OCI-LY7 (cell line): ENCODE measurements around the gene NR2F2. TPM values are rescaled to one million over a fixed set of nuclear protein-coding genes. Genes with fewer than 3 reads are reported as not detected.

Source experiments
- BruUV-seq: library from RNA; stranded (reverse); fragments of 400-500 nt; replicated peaks from 2 replicates; lab custom pipeline; 2021; lab: Mats Ljungman, UMichigan
- CTCF ChIA-PET: fragments of 300-600 bp; sonication (Branson Sonifier 250); formaldehyde crosslinking; loops from one replicate; lab custom pipeline; 2022; ENCODE audit warnings: antibody characterized with exemption; ENCODE audit not compliant: unreplicated experiment; lab: Charles Lee
- POLR2A ChIA-PET: fragments of 300-600 bp; sonication (Branson Sonifier 250); formaldehyde crosslinking; loops from one replicate; lab custom pipeline; 2022; ENCODE audit warnings: antibody characterized with exemption; lab: Charles Lee
- DNase-seq: peaks from one replicate; pipeline ENCODE4 v3.0.0-alpha.2; 2015; ENCODE audit warnings: low spot score
- H2AFZ ChIP-seq: fragments of 200-600 bp; sonication (generic), shearing (Covaris generic); 2 replicates; pipeline ENCODE4 v1.6.1; 2014; ENCODE audit warnings: mild to moderate bottlenecking, antibody characterized with exemption, low read length, moderate library complexity
- H3K27ac ChIP-seq: fragments of 200-600 bp; sonication (generic); 2 replicates; pipeline ENCODE4 v1.5.1; 2014; ENCODE audit warnings: mixed run types, low read depth, mild to moderate bottlenecking, moderate library complexity, low read length, inconsistent platforms; ENCODE audit not compliant: poor library complexity, severe bottlenecking
- H3K36me3 ChIP-seq: fragments of 200-600 bp; sonication (generic); 2 replicates; pipeline ENCODE4 v1.6.1; 2014; ENCODE audit warnings: mild to moderate bottlenecking, antibody characterized with exemption, low read length, moderate library complexity, mixed read lengths; ENCODE audit not compliant: insufficient read depth
- H3K4me1 ChIP-seq: fragments of 200-600 bp; sonication (generic); 2 replicates; pipeline ENCODE4 v1.5.1; 2014; ENCODE audit warnings: mild to moderate bottlenecking, low read length; ENCODE audit not compliant: insufficient read depth, poor library complexity, severe bottlenecking
- H3K4me2 ChIP-seq: fragments of 200-600 bp; sonication (generic); 2 replicates; pipeline ENCODE4 v1.6.1; 2014; ENCODE audit warnings: mild to moderate bottlenecking, low read length
- H3K4me3 ChIP-seq: fragments of 200-600 bp; sonication (generic); 2 replicates; pipeline ENCODE4 v1.5.1; 2014; ENCODE audit warnings: mild to moderate bottlenecking, low read depth, low read length; ENCODE audit not compliant: poor library complexity, severe bottlenecking
- H3K79me2 ChIP-seq: fragments of 200-600 bp; sonication (generic); 2 replicates; pipeline ENCODE4 v1.6.1; 2016; ENCODE audit warnings: low read depth, mild to moderate bottlenecking, low read length, moderate library complexity, mixed read lengths; ENCODE audit not compliant: insufficient read depth
- H3K9me2 ChIP-seq: fragments of 200-600 bp; sonication (generic); 2 replicates; pipeline ENCODE4 v1.6.1; 2016; ENCODE audit warnings: mild to moderate bottlenecking, low read length, mixed read lengths; ENCODE audit not compliant: insufficient read depth
- H3K9me3 ChIP-seq: fragments of 200-600 bp; sonication (generic); 2 replicates; pipeline ENCODE4 v1.6.1; 2014; ENCODE audit warnings: mild to moderate bottlenecking, mixed run types, low read length, mixed read lengths
- H4K20me1 ChIP-seq: fragments of 200-600 bp; sonication (generic); 2 replicates; pipeline ENCODE4 v1.6.1; 2014; ENCODE audit warnings: mild to moderate bottlenecking, antibody characterized with exemption, low read length, moderate library complexity, mixed read lengths; ENCODE audit not compliant: insufficient read depth
- EZH2phosphoT487 ChIP-seq: fragments of 200-600 bp; sonication (generic); IDR thresholded peaks from 2 replicates; pipeline ENCODE4 v1.6.1; 2018; ENCODE audit warnings: low read depth, borderline replicate concordance, mild to moderate bottlenecking, mixed run types, antibody characterized with exemption, low read length, moderate library complexity, mixed read lengths
- intact Hi-C: fragments of 100-400 bp; cut with micrococcal nuclease; formaldehyde crosslinking; loops from one replicate; pipeline ENCODE4 v1.10.0; 2022; ENCODE audit not compliant: unreplicated experiment
- total RNA-seq, 2 experiments: library from RNA; depleted of rRNA in 1 of 2; stranded (reverse); fragments of >200 nt in 1 of 2; shearing (Covaris generic) in 1 of 2; gene quantifications; 2 replicates each; pipeline ENCODE4 v1.2.3, GENCODE V29; 2014 to 2022
- TF ChIP-seq, protein P1 (sequence below): fragments of 200-600 bp; sonication (generic); conservative IDR thresholded peaks from 2 replicates; pipeline ENCODE4 v1.5.1; 2014; ENCODE audit warnings: mild to moderate bottlenecking, antibody characterized with exemption, low read length, moderate library complexity, mixed read lengths

NR2F2 gene
- total RNA-seq, 2 experiments from 2014 or later, result not detected

DNA sequence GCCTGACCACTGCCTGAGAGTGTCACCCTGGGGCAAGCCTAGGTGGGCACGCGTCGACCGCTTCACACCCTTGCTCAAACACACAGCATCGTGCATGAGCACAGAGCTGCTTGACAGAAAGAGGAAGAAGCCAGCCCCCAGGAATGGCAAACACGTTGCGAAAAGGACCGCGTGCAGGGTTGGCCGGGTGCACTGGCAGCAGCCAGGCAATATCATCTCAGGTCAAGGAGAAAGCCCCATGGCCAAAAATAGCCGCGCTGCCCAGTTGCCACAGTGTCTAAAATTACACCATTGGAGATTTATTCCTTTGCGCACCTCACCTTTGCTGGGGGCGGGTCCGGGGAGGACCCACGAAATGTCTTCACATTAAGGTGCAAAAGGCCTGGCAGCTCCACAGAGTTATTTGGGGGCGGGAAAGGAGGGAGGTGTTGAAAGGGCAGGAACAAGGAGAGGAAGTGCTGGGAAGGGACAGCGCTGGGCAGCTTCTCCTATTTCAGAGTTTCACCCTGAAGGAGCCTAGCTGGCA lies 44.7 kb upstream of the NR2F2 start:
- TF ChIP-seq EZH2phosphoT487, result no peak
- TF ChIP-seq, protein P1, sequence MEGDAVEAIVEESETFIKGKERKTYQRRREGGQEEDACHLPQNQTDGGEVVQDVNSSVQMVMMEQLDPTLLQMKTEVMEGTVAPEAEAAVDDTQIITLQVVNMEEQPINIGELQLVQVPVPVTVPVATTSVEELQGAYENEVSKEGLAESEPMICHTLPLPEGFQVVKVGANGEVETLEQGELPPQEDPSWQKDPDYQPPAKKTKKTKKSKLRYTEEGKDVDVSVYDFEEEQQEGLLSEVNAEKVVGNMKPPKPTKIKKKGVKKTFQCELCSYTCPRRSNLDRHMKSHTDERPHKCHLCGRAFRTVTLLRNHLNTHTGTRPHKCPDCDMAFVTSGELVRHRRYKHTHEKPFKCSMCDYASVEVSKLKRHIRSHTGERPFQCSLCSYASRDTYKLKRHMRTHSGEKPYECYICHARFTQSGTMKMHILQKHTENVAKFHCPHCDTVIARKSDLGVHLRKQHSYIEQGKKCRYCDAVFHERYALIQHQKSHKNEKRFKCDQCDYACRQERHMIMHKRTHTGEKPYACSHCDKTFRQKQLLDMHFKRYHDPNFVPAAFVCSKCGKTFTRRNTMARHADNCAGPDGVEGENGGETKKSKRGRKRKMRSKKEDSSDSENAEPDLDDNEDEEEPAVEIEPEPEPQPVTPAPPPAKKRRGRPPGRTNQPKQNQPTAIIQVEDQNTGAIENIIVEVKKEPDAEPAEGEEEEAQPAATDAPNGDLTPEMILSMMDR, result no peak
- no peaks in the 10 kb centered on the region for H3K4me1 ChIP-seq
- no peak overlapping the region for H2AFZ ChIP-seq
- H3K27ac ChIP-seq, result no peak overlapping the region
- no peak overlapping the region for H3K4me3 ChIP-seq
- no peak overlapping the region for H3K4me2 ChIP-seq
- no peaks in the 10 kb centered on the region for H4K20me1 ChIP-seq
- no TSS peak for BruUV-seq
- ChIA-PET CTCF (no interaction called here), POLR2A (no interaction called here)
- no peaks in the 10 kb centered on the region for H3K36me3 ChIP-seq
- DNase-seq, result no peak
- H3K9me2 ChIP-seq, result no peaks in the 10 kb centered on the region
- intact Hi-C loops, result no loop called here
- H3K79me2 ChIP-seq, result no peaks in the 10 kb centered on the region
- no peaks in the 10 kb centered on the region for H3K9me3 ChIP-seq

DNA sequence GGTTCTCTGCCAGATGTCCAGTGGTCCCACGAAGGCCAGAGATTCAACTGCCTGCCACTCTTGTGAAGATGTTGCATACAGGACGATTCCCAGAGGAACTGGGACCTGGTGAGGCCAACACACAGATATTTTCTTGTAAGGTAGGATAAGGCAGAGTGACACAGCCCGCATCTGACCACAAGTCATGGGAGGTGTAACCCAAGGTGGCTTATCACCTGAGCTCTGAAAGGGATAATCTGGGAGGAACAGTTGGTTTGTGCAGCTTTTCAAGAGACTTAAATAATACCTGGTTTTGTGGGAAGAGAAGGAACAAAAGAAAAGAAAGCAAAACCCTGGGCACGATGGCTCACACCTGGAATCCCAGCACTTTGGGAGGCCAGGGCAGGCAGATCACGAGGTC lies 39.8 kb upstream of the NR2F2 start:
- Histone ChIP-seq H3K9me2 (no peaks in the 10 kb centered on the region), H3K4me3 (no peak overlapping the region), H3K79me2 (no peaks in the 10 kb centered on the region), H3K4me2 (no peak overlapping the region), H4K20me1 (no peaks in the 10 kb centered on the region), H3K9me3 (no peaks in the 10 kb centered on the region), H3K4me1 (no peaks in the 10 kb centered on the region), H3K27ac (no peak overlapping the region), H2AFZ (no peak overlapping the region), H3K36me3 (no peaks in the 10 kb centered on the region)
- no peak for TF ChIP-seq EZH2phosphoT487
- TF ChIP-seq, protein P1, result no peak
- BruUV-seq, result no TSS peak
- DNase-seq, result no peak
- intact Hi-C loops, result no loop called here
- CTCF ChIA-PET, result no interaction called here
- POLR2A ChIA-PET, result no interaction called here

DNA sequence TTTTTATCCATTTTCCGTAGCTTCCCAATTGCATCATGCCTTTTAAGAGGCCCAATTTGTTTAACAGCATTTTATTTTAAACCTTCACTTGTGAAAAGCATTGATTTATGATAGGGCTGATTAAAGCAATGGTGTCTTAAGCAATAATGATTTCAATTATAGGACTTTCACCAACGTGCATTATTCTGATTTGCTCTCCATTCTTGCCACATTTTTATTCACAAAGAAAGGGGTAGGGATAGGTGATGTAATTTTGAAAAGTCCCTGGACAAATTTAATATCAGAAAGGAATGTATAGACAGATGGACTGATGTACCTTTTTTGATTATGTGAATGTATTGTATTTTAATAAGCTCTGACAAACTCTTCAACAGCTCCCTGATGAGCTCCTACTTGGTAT lies 37.9 kb upstream of the NR2F2 start:
- Histone ChIP-seq H3K79me2 (no peaks in the 10 kb centered on the region), H3K4me2 (no peak overlapping the region), H3K4me1 (no peaks in the 10 kb centered on the region), H3K27ac (no peak overlapping the region), H3K9me2 (no peaks in the 10 kb centered on the region), H3K36me3 (no peaks in the 10 kb centered on the region), H3K9me3 (no peaks in the 10 kb centered on the region), H2AFZ (no peak overlapping the region), H3K4me3 (no peak overlapping the region), H4K20me1 (no peaks in the 10 kb centered on the region)
- ChIA-PET CTCF (no interaction called here), POLR2A (interaction anchor here (0.6 to 1.0 kb wide), 2 partner anchors 9 to 31 kb away, joined by 3 to 4 read pairs; no protein-coding TSS in a partner anchor)
- intact Hi-C loops, result no loop called here
- BruUV-seq, result no TSS peak
- TF ChIP-seq EZH2phosphoT487, result no peak
- TF ChIP-seq, protein P1, result no peak
- DNase-seq, result no peak
